Measurements from ENCODE around the gene DCP1A.
A peak's percentile ranks its signal among the peaks of the same experiment; 100 is the strongest.
"Not testable (repeated sequence)": the region's sequence is repeated elsewhere in the genome, so short reads cannot be mapped to it uniquely, and the experiment has no call there.

DCP1A gene

GRCh38 chr3:53286727-53287126, 60.6 kb downstream of the DCP1A start:
- no peak for TF ChIP-seq POLR2A (IDR thresholded peaks at IDR 0.05; ENCODE audit: low read depth, low read length)
- TF ChIP-seq TAF1 (IDR thresholded peaks at IDR 0.05; ENCODE audit: borderline replicate concordance, low read depth, low read length) = no peak
- TF ChIP-seq POLR2AphosphoS5 (IDR thresholded peaks at IDR 0.05; ENCODE audit: low read depth, low read length) = no peak
- DNase-seq (ENCODE audit: insufficient read length) (no peak), FAIRE-seq (no peak)

DNA sequence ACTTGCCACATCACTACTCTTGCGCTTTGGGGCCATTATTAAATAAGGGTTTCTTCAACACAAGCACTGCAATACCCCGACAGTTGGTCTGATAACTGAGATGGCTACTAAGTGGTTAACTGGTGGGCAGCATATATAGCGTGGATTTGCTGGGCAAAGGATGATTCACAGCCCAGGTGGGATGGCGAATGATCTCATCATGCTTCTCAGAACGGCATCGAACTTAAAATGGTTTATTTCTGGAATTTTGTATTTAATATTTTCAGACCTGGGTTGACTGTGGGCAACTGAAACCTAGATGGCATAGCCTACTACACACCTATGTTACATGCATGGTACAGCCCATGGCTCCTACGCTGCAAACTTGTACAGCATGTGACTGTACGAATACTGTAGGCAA, 64.8 kb downstream of the DCP1A start:
- no peak for TF ChIP-seq TAF1 (IDR thresholded peaks at IDR 0.05; ENCODE audit: borderline replicate concordance, low read depth, low read length)
- no peak for TF ChIP-seq POLR2A (IDR thresholded peaks at IDR 0.05; ENCODE audit: low read depth, low read length)
- TF ChIP-seq POLR2AphosphoS5 (IDR thresholded peaks at IDR 0.05; ENCODE audit: low read depth, low read length) = no peak
- DNase-seq (ENCODE audit: insufficient read length) (no peak), FAIRE-seq (no peak)

DNA sequence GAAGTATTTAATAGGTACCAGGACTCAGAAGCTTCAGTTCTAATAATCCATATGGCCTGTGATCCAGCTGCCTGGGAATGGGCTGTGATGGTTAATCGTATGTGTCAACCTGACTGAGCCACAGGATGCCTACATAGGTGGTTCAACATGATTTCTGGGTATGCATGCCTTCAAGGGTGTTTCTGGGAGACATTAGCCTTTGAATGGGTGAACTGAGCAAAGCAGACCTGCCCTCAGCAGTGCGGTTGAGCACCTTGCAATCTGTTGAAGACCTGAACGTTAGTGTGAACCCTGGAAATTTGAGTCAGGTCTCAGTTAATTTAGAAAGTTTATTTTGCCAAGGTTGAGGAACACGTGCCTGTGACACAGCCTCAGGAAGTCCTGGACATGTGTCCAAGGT, 68.7 kb downstream of the DCP1A start:
- DNase-seq (ENCODE audit: insufficient read length) (no peak), FAIRE-seq (no peak)
- TF ChIP-seq POLR2A (IDR thresholded peaks at IDR 0.05; ENCODE audit: low read depth, low read length) = no peak
- TF ChIP-seq POLR2AphosphoS5 (IDR thresholded peaks at IDR 0.05; ENCODE audit: low read depth, low read length) = no peak
- TF ChIP-seq TAF1 (IDR thresholded peaks at IDR 0.05; ENCODE audit: borderline replicate concordance, low read depth, low read length) = no peak

GRCh38 chr3:53274938-53275605, 72.3 kb downstream of the DCP1A start:
- TF ChIP-seq POLR2A (IDR thresholded peaks at IDR 0.05; ENCODE audit: low read depth, low read length) = no peak
- TF ChIP-seq POLR2AphosphoS5 (IDR thresholded peaks at IDR 0.05; ENCODE audit: low read depth, low read length) = no peak
- no peak for TF ChIP-seq TAF1 (IDR thresholded peaks at IDR 0.05; ENCODE audit: borderline replicate concordance, low read depth, low read length)
- DNase-seq (ENCODE audit: insufficient read length) (no peak), FAIRE-seq (no peak)

DNA sequence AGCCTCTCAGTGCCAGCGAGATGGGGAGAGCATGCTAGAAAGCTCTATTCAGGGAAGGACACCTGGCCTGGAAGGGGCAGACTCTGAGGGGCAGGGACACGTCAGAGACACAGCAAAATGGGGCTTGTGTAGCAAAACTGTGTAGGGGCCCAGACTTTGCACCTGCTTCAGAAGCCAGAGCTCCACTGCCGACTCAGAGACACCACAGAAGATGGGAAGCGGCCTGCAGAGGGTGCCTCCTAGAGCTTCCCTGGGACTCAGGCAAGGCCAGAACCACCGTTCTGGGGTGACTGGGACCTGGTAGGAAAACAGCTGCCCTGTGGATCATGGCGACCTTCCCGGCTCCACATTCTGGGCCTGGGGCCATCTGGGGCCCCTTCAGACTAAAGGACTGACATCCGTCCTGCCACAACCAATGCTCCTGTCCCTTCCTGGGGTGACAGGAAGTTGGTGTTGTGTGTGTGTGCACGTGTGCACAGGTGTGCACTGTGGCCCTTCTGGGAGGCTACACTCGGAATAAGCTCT, 74.1 kb downstream of the DCP1A start:
- TF ChIP-seq POLR2AphosphoS5 (IDR thresholded peaks at IDR 0.05; ENCODE audit: low read depth, low read length) (no peak), TAF1 (IDR thresholded peaks at IDR 0.05; ENCODE audit: borderline replicate concordance, low read depth, low read length) (no peak), POLR2A (IDR thresholded peaks at IDR 0.05; ENCODE audit: low read depth, low read length) (no peak)
- FAIRE-seq (no peak), DNase-seq (ENCODE audit: insufficient read length) (no peak)

GRCh38 chr3:53269888-53270880, 77.2 kb downstream of the DCP1A start:
- TF ChIP-seq POLR2AphosphoS5 (IDR thresholded peaks at IDR 0.05; ENCODE audit: low read depth, low read length) = no peak
- TF ChIP-seq TAF1 (IDR thresholded peaks at IDR 0.05; ENCODE audit: borderline replicate concordance, low read depth, low read length) = no peak
- DNase-seq (ENCODE audit: insufficient read length) (no peak), FAIRE-seq (peak; percentile 46)

DNA sequence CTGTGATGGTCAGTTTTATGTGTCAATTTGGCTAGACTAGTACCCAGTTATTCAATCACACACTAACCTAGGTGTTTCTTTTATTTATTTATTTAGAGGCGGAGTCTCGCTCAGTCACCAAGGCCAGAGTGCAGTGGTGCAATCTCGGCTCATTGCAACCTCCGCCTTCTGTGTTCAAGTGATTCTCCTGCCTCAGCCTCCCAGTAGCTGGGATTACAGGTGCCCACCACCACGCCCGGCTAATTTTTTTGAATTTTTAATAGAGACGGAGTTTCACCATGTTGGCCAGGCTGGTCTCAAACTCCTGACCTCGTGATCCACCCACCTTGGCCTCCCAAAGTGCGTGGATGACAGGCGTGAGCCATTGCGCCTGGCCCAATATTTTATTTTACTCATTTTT, 78.2 kb downstream of the DCP1A start:
- not testable (repeated sequence) for FAIRE-seq; DNase-seq (ENCODE audit: insufficient read length)

- TF ChIP-seq TAF1 (IDR thresholded peaks at IDR 0.05; ENCODE audit: borderline replicate concordance, low read depth, low read length) (no peak), POLR2A (IDR thresholded peaks at IDR 0.05; ENCODE audit: low read depth, low read length) (no peak), POLR2AphosphoS5 (IDR thresholded peaks at IDR 0.05; ENCODE audit: low read depth, low read length) (no peak)
- DNase-seq (ENCODE audit: insufficient read length) (no peak), FAIRE-seq (no peak)
These were observed 79.6 kb downstream of the DCP1A start for GRCh38 chr3:53267766-53268165.

DNA sequence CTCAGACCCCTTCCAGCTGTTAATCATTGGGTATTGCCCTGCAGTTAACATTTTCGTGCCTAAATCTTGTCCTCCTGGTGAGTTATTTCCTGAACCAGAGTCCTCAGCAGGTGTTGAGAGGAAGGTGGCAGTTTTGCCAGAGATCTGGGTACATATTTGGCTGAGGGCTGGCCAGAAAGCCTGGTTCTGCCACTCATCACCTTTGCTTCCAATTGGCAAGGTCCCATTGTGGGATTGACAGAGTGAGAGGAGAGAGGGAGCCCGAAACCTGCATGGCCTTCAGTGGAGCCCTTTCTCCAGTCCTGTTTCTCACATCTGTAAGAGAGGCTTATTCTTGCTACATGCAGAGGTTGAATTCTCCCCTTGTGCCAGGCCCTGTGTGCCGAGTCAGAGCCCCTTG, 82.6 kb downstream of the DCP1A start:
- TF ChIP-seq POLR2A (IDR thresholded peaks at IDR 0.05; ENCODE audit: low read depth, low read length) (no peak), TAF1 (IDR thresholded peaks at IDR 0.05; ENCODE audit: borderline replicate concordance, low read depth, low read length) (no peak), POLR2AphosphoS5 (IDR thresholded peaks at IDR 0.05; ENCODE audit: low read depth, low read length) (no peak)
- DNase-seq (ENCODE audit: insufficient read length) = no peak
- FAIRE-seq = no peak

GRCh38 chr3:53263907-53264306, 83.4 kb downstream of the DCP1A start:
- no peak for TF ChIP-seq POLR2AphosphoS5 (IDR thresholded peaks at IDR 0.05; ENCODE audit: low read depth, low read length)
- no peak for TF ChIP-seq TAF1 (IDR thresholded peaks at IDR 0.05; ENCODE audit: borderline replicate concordance, low read depth, low read length)
- TF ChIP-seq POLR2A (IDR thresholded peaks at IDR 0.05; ENCODE audit: low read depth, low read length) = no peak
- DNase-seq (ENCODE audit: insufficient read length) (no peak), FAIRE-seq (no peak)

GRCh38 chr3:53261712-53262111, 85.6 kb downstream of the DCP1A start:
- FAIRE-seq (no peak), DNase-seq (ENCODE audit: insufficient read length) (no peak)
- TF ChIP-seq POLR2A (IDR thresholded peaks at IDR 0.05; ENCODE audit: low read depth, low read length) = no peak
- TF ChIP-seq POLR2AphosphoS5 (IDR thresholded peaks at IDR 0.05; ENCODE audit: low read depth, low read length) = no peak
- TF ChIP-seq TAF1 (IDR thresholded peaks at IDR 0.05; ENCODE audit: borderline replicate concordance, low read depth, low read length) = no peak
